Esophagus squamous epithelium (tissue), 4 donors: ENCODE results near the gene MIER2.

Experiments used
- POLR2A ChIP-seq, 4 donors: fragments of 450-650 bp; IDR thresholded peaks; one replicate each; pipeline ENCODE4 v1.6.1; 2017; ENCODE audit warnings: antibody characterized with exemption in 4 of 4, mild to moderate bottlenecking in 4 of 4, moderate library complexity in 3 of 4
- TF ChIP-seq, protein P1 (sequence below), 6 experiments: fragments of 450-650 bp in 4 of 6; fragments of 200-600 bp in 2 of 6; sonication (generic) in 2 of 6; IDR thresholded peaks; one replicate each; pipeline ENCODE4 v1.5.1; 2016 to 2019; ENCODE audit warnings: antibody characterized with exemption in 6 of 6, mild to moderate bottlenecking in 4 of 6, moderate library complexity in 4 of 6

DNA sequence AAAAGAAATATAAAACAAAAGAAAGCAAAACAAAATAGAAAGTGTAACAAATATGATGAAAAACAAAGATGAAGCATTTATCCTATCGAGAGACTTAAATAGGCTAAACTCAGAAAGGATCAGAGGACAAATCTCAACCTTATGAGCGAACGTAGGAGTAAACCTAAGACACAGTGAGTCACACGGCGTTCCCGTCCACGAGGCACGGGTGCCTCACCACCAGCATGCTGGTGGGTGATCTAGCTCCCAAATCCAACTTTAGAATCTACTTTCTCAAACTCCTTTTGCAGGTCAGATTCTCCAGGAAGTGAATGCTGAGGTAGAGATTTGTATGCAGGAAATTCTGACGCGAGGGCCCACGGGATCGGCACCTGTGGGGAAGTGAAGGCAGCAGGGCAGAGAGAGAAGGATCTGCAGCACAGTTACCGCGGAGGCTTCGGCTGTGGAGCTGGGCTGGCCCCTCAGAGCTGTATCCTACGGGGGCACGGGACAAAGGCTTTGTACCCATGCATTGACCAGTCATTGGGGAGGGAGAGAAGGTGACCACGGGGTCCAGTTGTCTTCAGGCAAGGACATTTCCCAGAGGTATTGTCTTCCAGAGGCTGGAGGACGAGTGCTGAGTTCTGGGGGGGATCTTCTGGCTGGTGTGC is 7.5 kb upstream of the MIER2 start:
- TF ChIP-seq, protein P1, sequence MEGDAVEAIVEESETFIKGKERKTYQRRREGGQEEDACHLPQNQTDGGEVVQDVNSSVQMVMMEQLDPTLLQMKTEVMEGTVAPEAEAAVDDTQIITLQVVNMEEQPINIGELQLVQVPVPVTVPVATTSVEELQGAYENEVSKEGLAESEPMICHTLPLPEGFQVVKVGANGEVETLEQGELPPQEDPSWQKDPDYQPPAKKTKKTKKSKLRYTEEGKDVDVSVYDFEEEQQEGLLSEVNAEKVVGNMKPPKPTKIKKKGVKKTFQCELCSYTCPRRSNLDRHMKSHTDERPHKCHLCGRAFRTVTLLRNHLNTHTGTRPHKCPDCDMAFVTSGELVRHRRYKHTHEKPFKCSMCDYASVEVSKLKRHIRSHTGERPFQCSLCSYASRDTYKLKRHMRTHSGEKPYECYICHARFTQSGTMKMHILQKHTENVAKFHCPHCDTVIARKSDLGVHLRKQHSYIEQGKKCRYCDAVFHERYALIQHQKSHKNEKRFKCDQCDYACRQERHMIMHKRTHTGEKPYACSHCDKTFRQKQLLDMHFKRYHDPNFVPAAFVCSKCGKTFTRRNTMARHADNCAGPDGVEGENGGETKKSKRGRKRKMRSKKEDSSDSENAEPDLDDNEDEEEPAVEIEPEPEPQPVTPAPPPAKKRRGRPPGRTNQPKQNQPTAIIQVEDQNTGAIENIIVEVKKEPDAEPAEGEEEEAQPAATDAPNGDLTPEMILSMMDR (IDR thresholded peaks at IDR 0.05) = no peak
- TF ChIP-seq POLR2A (IDR thresholded peaks at IDR 0.05) = no peak
